H1 (cell line): ENCODE measurements around the gene PDE1C.

ENCODE experiments used
- CHD7 ChIP-seq: fragments of 300-600 bp; sonication (generic); IDR thresholded peaks from 2 replicates; pipeline ENCODE4 v1.7.1; 2012; ENCODE audit warnings: low read length, moderate library complexity, mild to moderate bottlenecking, inconsistent platforms; ENCODE audit not compliant: insufficient replicate concordance
- CTCF ChIP-seq, 3 experiments: IDR thresholded peaks; 1 replicate in 2 of 3; 2 replicates in 1 of 3; pipeline versions ENCODE4 v1.5.1 to v1.6.1; 2011; ENCODE audit warnings: low read length in 3 of 3, mild to moderate bottlenecking in 3 of 3, inconsistent platforms in 2 of 3, low read depth in 1 of 3, moderate library complexity in 1 of 3; ENCODE audit not compliant: insufficient read depth in 1 of 3; ENCODE audit errors: control extremely low read depth in 1 of 3
- GABPA ChIP-seq: IDR thresholded peaks from 2 replicates; pipeline ENCODE4 v1.6.1; 2011; ENCODE audit warnings: mild to moderate bottlenecking, low read length, moderate library complexity, borderline replicate concordance; ENCODE audit not compliant: insufficient read depth
- MAX ChIP-seq: IDR thresholded peaks from 2 replicates; pipeline ENCODE4 v1.6.1; 2012; ENCODE audit warnings: inconsistent platforms
- RBBP5 ChIP-seq: IDR thresholded peaks from 2 replicates; pipeline ENCODE4 v1.7.1; 2012; ENCODE audit warnings: low read depth, mild to moderate bottlenecking, inconsistent platforms, low read length, moderate library complexity, borderline replicate concordance
- SP1 ChIP-seq: IDR thresholded peaks from 2 replicates; pipeline ENCODE4 v1.6.1; 2011; ENCODE audit warnings: low read depth, low read length
- TEAD4 ChIP-seq: IDR thresholded peaks from 2 replicates; pipeline ENCODE4 v1.6.1; 2012; ENCODE audit warnings: low read depth, low read length, inconsistent platforms, mixed read lengths

- TF ChIP-seq CTCF (IDR thresholded peaks at IDR 0.05; ENCODE audit: control extremely low read depth in 1 of 3, insufficient read depth in 1 of 3, low read depth in 1 of 3, low read length in 3 of 3) (no peak), MAX (no peak), CHD7 (no peak), RBBP5 (no peak), SP1 (no peak), TEAD4 (no peak), GABPA (no peak)
These were observed 191.3 kb downstream of the PDE1C start for GRCh38 chr7:31878875-31879274.
